SK-N-SH treated with all-trans-retinoic acid at 6 μM for 48 hours (cell line): Measurements from ENCODE around the gene STK11.

Experiments
- ATAC-seq: fragments of 200-7000 bp; cut with Tn5 transposase; 3 replicates; pipeline ENCODE4 v1.9.1; 2020; ENCODE audit warnings: mild to moderate bottlenecking, moderate library complexity
- ARNTL ChIP-seq: fragments of 450-650 bp; formaldehyde crosslinking; IDR thresholded peaks from 2 replicates; pipeline ENCODE4 v1.5.0; 2020; ENCODE audit warnings: low read depth, mild to moderate bottlenecking, moderate library complexity, borderline replicate concordance
- BACH2 ChIP-seq: fragments of 250-450 bp; sonication (Bioruptor Pico); IDR thresholded peaks from 2 replicates; pipeline ENCODE4 v1.9.0; 2021; ENCODE audit warnings: mild to moderate bottlenecking, borderline replicate concordance
- CREB5 ChIP-seq: fragments of 250-450 bp; sonication (Bioruptor Pico); IDR thresholded peaks from 2 replicates; pipeline ENCODE4 v1.5.1; 2020; ENCODE audit warnings: low read depth, mild to moderate bottlenecking, moderate library complexity
- CSDC2 ChIP-seq: fragments of 250-450 bp; sonication (Bioruptor Pico); IDR thresholded peaks from 2 replicates; pipeline ENCODE4 v1.5.0; 2020; ENCODE audit warnings: mild to moderate bottlenecking, moderate library complexity
- CSRNP3 ChIP-seq: fragments of 250-450 bp; sonication (Bioruptor Pico); IDR thresholded peaks from 2 replicates; pipeline ENCODE4 v1.5.1; 2021; ENCODE audit warnings: mild to moderate bottlenecking, moderate library complexity
- ESRRG ChIP-seq: fragments of 250-450 bp; sonication (Bioruptor Pico); IDR thresholded peaks from 2 replicates; pipeline ENCODE4 v1.6.1; 2021; ENCODE audit warnings: mild to moderate bottlenecking
- GLIS3 ChIP-seq: fragments of 250-450 bp; sonication (Bioruptor Pico); IDR thresholded peaks from 2 replicates; pipeline ENCODE4 v1.5.0; 2020; ENCODE audit warnings: mild to moderate bottlenecking, moderate library complexity
- ISL1 ChIP-seq: fragments of 250-450 bp; sonication (Bioruptor Pico); IDR thresholded peaks from 2 replicates; pipeline ENCODE4 v2.1.2; 2022; ENCODE audit warnings: mild to moderate bottlenecking, moderate library complexity
- PATZ1 ChIP-seq: fragments of 250-450 bp; sonication (Bioruptor Pico); IDR thresholded peaks from 2 replicates; pipeline ENCODE4 v1.8.0; 2020; ENCODE audit warnings: mild to moderate bottlenecking, moderate library complexity, borderline replicate concordance
- POU6F1 ChIP-seq: fragments of 250-450 bp; sonication (Bioruptor Pico); IDR thresholded peaks from 2 replicates; pipeline ENCODE4 v1.8.0; 2021; ENCODE audit warnings: low read depth, mild to moderate bottlenecking, moderate library complexity, borderline replicate concordance
- PPARA ChIP-seq: fragments of 250-450 bp; sonication (Bioruptor Pico); IDR thresholded peaks from 2 replicates; pipeline ENCODE4 v1.5.0; 2020; ENCODE audit warnings: mild to moderate bottlenecking, borderline replicate concordance
- RARB ChIP-seq: fragments of 250-450 bp; sonication (Bioruptor Pico); IDR thresholded peaks from 2 replicates; pipeline ENCODE4 v1.8.0; 2021; ENCODE audit warnings: mild to moderate bottlenecking, moderate library complexity
- SNAI2 ChIP-seq: fragments of 250-450 bp; sonication (Bioruptor Pico); IDR thresholded peaks from 2 replicates; pipeline ENCODE4 v1.5.0; 2020; ENCODE audit warnings: mild to moderate bottlenecking, moderate library complexity
- TCF4 ChIP-seq: fragments of 250-450 bp; sonication (Bioruptor Pico); IDR thresholded peaks from 2 replicates; pipeline ENCODE4 v1.8.0; 2021; ENCODE audit warnings: mild to moderate bottlenecking, moderate library complexity, borderline replicate concordance
- TOX ChIP-seq: fragments of 250-450 bp; sonication (Bioruptor Pico); IDR thresholded peaks from 2 replicates; pipeline ENCODE4 v1.8.0; 2021; ENCODE audit warnings: mild to moderate bottlenecking, moderate library complexity, borderline replicate concordance
- TSHZ2 ChIP-seq: fragments of 250-450 bp; sonication (Bioruptor Pico); IDR thresholded peaks from 2 replicates; pipeline ENCODE4 v1.5.0; 2020; ENCODE audit warnings: mild to moderate bottlenecking, moderate library complexity
- ZC3H10 ChIP-seq: fragments of 250-450 bp; sonication (Bioruptor Pico); IDR thresholded peaks from 2 replicates; pipeline ENCODE4 v1.5.1; 2021; ENCODE audit warnings: mild to moderate bottlenecking, moderate library complexity
- ZFP3 ChIP-seq: fragments of 250-450 bp; sonication (Bioruptor Pico); IDR thresholded peaks from 2 replicates; pipeline ENCODE4 v1.5.0; 2020; ENCODE audit warnings: mild to moderate bottlenecking, moderate library complexity
- ZFP30 ChIP-seq: fragments of 450-650 bp; formaldehyde crosslinking; IDR thresholded peaks from 2 replicates; pipeline ENCODE4 v1.5.0; 2022; ENCODE audit warnings: mild to moderate bottlenecking, moderate library complexity
- ZNF565 ChIP-seq: fragments of 450-650 bp; formaldehyde crosslinking; conservative IDR thresholded peaks from 2 replicates; pipeline ENCODE4 v1.5.0; 2020; ENCODE audit warnings: low read depth, mild to moderate bottlenecking, moderate library complexity
- ZNF70 ChIP-seq: fragments of 450-650 bp; formaldehyde crosslinking; IDR thresholded peaks from 2 replicates; pipeline ENCODE4 v1.5.0; 2020; ENCODE audit warnings: mild to moderate bottlenecking, moderate library complexity
- ZNF8 ChIP-seq: fragments of 450-650 bp; formaldehyde crosslinking; IDR thresholded peaks from 2 replicates; pipeline ENCODE4 v1.5.0; 2020; ENCODE audit warnings: mild to moderate bottlenecking, moderate library complexity

Gene STK11

GRCh38 chr19:1269478-1270212 lies 64.1 kb downstream of the STK11 start:
- TF ChIP-seq ZNF70: no peak
- 0 out of 2 replicates have a peak, but pooled peaks have one; percentile 14 for TF ChIP-seq CSRNP3
- no peak for TF ChIP-seq BACH2 (CRISPR knock-in tag)
- TF ChIP-seq ZNF8: no peak
- TF ChIP-seq ZFP3 (CRISPR knock-in tag): no peak
- no peak for TF ChIP-seq ZNF565 (CRISPR knock-in tag)
- TF ChIP-seq TCF4 (CRISPR knock-in tag): no peak
- peak; percentile 4; the same call in 1 of the 2 replicates for TF ChIP-seq GLIS3 (CRISPR knock-in tag)
- peak; percentile 94; the same call in 1 of the 2 replicates for TF ChIP-seq ESRRG
- TF ChIP-seq SNAI2 (CRISPR knock-in tag): peak; percentile 46; the same call in 1 of the 2 replicates
- 0 out of 2 replicates have a peak, but pooled peaks have one; percentile 49 for TF ChIP-seq CSDC2 (CRISPR knock-in tag)
- TF ChIP-seq ZFP30 (CRISPR knock-in tag): peak; percentile 67; the same call in 1 of the 2 replicates
- TF ChIP-seq PATZ1: peak; percentile 65; the same call in 1 of the 2 replicates
- no peak for TF ChIP-seq ZC3H10 (CRISPR knock-in tag)
- TF ChIP-seq CREB5 (CRISPR knock-in tag): peak; percentile 12; the same call in 1 of the 2 replicates
- no peak for TF ChIP-seq TOX (CRISPR knock-in tag)
- peak; percentile 3; the same call in 2 of the 3 replicates for ATAC-seq

- no peak for ATAC-seq
- TF ChIP-seq CSDC2 (CRISPR knock-in tag): no peak
- TF ChIP-seq ZNF70: no peak
Observed at GRCh38 chr19:1270213-1270853, 64.8 kb downstream of the STK11 start.

GRCh38 chr19:1270854-1271527 lies 65.4 kb downstream of the STK11 start:
- ATAC-seq: no peak
- TF ChIP-seq RARB (no peak), POU6F1 (CRISPR knock-in tag) (no peak), BACH2 (CRISPR knock-in tag) (no peak), ZFP30 (CRISPR knock-in tag) (no peak), CSDC2 (CRISPR knock-in tag) (no peak), SNAI2 (CRISPR knock-in tag) (no peak), ISL1 (CRISPR knock-in tag) (no peak), PATZ1 (no peak), PPARA (no peak), ZNF8 (no peak), TOX (CRISPR knock-in tag) (no peak), CSRNP3 (no peak), GLIS3 (CRISPR knock-in tag) (no peak), ZNF70 (no peak), ZC3H10 (CRISPR knock-in tag) (no peak), ZFP3 (CRISPR knock-in tag) (no peak), TSHZ2 (CRISPR knock-in tag) (no peak), ARNTL (CRISPR knock-in tag) (no peak)
